GM19463 (cell line): ENCODE results near the gene PNLIPRP3.

ENCODE experiments used
- ATAC-seq: cut with Tn5 transposase; IDR thresholded peaks from one replicate; pipeline ENCODE4 v1.9.1; 2021; ENCODE audit warnings: mild to moderate bottlenecking, moderate library complexity; ENCODE audit not compliant: unreplicated experiment

The PNLIPRP3 gene

DNA sequence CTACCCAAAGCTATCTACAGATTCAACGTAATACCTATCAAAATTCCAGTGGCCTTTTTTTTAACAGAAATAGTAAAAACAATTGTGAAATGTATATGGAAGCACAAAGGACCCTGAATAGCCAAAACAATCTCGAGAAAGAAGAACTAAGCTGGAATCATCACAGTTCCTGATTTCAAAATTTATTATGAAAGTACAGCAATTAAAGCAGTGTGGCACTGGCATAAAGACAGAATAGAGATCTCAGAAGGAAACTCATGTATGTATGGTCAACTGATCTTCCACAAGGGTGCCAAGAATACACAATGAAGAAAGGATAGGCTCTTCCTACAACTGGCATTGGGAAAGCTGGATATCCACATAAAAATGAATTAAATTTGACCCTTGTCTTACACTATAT, 23.2 kb downstream of the PNLIPRP3 start:
- ATAC-seq, result no peak

DNA sequence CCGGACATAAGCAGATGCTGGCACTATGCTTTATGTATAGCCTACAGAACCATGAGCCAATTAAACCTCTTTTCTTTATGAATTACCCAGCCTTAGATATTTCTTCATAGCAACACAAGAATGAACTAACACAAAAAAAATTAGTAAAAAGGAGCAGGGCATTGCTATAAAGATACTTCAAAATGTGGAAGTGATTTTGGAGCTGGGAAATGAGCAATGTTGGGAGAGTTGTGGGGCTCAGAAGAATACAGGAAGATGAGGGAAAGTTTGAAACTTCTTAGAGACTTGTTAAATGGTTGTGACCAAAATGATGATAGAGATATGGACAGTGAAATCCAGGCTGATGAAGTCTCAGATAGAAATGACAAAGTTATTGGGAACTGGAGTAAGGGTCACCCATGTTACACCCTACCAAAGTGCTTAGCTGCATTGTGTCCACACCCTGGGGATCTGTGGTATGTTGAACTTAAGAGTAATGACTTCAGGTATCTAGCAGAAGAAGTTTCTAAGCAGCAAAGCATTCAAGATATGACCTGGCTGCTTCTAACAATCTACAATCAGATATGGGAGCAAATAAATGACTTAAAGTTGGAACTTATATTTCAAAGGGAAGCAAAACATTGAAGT, 24.2 kb downstream of the PNLIPRP3 start:
- no peak for ATAC-seq

DNA sequence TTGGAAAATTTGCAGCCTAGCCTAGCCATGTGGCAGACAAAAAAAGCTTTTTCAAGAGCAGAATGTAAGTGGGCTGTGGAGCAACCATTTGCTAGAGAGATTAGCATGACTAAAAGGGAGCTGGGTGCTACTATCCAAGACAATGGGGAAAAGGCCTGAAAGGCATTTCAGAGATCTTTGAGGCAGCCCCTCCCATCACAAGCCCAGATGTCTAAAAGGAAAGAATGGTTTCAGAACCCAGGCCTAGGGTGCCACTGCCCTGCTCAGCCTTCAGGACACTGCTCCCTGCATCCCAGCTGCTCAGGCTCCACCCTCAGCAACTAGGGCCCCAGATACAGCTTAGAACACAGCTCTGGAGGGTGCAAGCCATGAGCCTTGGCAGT, 24.7 kb downstream of the PNLIPRP3 start:
- ATAC-seq, result no peak

DNA sequence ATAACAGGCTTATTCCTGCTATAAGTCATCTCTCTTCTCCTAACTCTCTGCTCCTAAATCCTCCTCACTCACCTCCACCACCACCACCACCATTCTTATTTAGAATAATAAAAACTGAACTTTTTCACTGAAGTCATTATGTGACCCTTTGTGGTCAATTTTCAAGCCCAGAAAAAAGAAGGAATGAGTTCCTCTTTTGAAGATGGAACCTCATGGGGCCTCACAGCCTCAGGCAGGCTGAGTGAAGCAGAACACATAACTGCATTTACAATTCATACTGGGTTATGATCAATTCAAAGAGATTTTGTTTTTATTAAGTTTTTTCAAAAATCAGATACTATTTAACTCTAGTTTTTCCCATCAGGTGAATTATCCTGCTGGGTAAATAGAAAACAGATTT, 29.8 kb downstream of the PNLIPRP3 start:
- no peak for ATAC-seq

DNA sequence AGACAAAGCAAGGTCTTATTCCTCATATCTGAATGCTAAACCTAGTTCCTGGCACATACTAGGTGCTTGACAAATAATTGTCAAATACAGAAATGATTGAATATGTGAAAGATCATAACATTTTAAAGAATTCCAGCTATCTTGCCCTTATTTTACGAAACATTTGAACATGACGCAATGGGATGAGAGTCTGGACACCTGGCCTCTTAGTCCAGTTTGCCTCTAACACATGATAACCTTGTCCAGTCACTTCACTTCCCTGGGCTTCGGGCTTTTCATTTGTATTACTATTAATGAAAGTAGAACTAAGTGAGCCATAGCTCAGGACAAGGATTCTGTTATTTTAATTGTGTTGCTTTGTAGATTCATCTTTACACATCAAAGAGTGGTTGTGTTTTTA, 32.6 kb downstream of the PNLIPRP3 start:
- ATAC-seq, result no peak

DNA sequence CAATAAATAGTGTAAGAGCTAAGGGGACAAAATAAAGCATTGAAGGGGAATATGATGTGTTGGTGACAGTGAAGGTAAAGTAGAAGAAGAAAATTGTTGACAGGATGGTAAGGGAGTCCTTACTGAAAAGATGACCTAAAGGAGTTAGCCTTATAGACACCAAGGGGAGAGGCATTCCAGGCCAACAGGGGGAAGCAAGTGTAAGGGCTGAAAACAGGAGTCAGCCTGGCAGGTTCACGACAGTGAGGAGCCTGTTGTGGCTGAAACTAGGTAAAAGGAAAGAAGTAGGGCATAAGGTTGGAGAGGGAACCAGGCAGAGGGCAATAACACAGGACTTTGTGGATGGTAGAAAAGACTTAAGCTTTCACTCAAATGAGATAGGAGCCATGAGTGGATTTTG, 34.0 kb downstream of the PNLIPRP3 start:
- ATAC-seq, result no peak

DNA sequence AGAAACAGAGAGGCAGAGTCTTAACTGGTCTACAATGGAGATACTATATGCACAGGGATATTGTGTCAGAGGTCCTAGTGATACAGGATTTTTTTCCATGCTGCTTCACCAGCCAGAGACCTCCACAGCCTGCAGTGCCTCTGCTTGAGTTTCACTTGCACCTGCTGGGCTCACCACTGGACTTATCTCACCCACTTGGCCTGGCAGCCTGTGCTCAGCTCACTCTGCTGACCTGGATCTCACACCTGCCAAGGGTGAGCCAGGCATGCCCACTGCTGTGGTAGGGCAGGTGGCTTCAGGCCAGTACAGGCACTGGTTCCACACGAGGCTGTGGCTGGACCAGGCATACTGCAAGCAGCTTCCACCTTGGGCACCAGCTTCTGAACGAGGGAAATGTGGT, 36.6 kb downstream of the PNLIPRP3 start:
- ATAC-seq, result no peak

DNA sequence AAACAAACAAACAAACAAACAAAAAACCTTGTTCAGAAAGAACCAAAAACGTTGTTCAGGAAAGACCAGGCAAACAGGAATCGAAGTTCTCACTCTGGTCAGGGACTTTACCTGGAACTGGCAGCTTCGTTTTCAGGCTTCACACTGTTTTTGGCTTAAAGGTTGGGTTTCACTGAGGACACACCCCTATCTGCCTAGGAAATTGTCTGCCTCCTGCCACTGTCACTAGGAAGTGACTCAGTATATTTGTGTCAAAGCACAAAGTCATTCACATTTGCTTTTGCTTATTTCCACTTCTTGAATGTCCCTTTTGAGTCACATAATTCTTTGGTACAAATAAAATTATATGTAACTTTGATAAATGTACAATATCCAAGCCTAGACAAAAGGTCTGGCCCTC, 37.9 kb downstream of the PNLIPRP3 start:
- ATAC-seq, result no peak

DNA sequence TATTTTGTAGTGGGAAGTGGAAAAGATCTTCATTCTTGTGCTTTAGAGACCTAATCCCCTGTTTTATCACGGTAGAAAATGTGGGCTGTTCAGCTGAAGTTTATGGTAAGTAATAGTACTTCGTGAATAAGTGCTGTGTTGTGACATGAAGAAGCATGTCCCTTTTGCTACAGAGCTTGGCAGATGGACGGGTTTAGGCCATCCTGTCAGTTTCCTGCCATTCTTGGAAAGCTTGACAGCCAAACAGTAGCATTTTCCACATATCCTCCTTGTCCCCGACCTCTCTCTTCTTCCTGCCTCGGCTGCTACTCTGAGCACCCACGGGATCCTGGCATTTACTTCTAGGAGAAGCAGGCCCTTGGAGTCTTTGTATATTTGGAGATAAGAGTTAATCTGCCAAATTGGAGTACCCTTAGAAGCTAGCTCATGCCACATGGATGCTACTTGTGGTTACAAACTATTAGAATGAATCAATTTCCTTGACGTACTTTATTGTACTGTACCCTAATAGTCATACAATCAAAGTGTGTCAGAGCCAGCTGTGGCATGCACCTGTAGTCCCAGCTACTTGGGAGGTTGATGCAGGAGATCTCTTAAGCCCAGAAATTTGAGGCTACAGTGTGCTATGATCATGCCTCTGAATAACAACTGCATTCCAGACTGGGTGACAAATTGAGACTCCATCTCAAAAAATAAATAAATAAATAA, 39.2 kb downstream of the PNLIPRP3 start:
- no peak for ATAC-seq

DNA sequence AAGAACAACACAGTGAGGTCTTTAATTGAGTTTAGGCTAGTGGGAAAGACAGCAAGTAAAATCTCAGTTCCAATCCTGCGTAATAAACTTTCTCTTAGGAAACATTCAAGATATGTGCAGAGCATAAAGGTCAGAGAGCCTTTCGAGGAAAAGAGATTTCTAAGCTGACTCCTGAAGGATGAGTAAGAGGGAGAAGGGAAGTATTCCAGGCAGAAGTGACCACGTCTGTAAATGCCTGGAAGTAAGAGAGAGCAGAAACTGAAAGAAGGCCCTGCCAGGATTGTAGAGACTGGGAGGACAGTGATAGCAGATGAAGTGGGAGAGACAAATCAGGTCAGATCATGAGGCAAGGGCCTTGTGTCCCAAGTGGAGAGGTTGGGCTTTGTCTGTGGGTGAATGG, 41.8 kb downstream of the PNLIPRP3 start:
- no peak for ATAC-seq

DNA sequence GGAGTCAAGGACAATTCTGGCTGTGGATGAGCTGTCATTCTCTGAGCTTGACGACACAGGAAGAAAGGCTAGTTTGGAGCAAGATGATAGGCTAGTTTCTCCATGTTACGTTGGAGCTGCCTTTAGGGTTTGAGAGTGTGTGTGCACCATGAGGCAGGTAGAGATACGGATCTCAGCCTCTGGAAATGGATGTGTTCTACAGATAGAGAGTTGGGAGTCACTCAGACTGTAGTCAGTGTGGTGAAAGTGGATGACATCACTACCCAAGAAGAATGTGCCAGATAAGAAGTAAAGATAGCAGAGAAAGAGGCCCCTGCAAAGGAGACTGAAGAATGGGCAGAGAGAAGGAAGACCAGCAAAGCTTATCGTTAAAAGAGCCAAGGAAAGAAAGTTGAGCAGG, 42.4 kb downstream of the PNLIPRP3 start:
- ATAC-seq, result no peak

DNA sequence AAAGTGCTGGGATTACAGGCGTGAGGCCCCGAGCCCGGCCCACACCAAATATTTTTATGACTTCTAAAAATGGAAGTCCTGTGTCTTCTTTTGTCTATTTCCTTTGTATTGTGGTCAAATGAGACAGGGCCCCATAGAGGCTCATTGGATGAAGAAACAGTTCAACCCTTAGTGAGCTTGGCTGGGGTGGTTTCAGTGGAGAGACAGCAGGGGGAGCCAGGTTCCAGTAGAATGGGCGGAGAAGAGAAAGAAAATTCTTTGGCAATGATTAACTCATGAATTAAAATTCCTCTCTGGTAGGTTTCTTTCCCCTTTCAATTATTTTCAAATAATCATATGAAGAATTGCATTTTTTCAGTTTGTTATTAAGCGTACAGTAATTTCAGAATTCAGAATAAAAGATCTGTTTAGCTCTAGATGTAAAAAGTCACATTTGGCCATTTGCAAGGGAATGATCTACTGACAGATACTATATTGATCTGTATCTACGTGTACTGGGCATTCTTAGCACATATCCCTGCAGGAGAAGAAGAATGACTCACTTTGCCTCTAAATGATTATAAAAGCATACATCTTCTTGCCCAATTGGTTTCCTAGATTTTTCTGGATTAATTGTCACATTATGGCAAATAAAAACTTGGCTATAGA, 43.2 kb downstream of the PNLIPRP3 start:
- ATAC-seq, result no peak

DNA sequence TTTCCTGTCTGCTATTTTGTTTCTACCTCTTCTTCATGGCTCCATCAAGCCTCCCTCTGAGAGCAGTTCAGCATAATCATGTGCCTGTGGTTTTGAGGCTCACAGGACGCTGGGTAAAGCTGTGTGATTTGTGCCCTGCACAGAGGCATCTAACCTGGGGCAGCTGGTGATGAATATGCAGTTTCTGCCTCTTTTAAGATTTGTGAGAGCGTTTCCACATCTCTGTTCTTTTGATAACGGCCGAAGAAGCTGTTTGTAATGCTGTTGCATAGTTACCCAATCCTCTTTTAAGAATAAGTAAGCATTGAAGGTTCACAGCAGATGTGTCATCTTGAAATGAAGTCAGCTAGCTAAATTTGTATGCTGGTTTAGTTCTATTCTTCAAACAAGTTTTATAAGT, 45.2 kb downstream of the PNLIPRP3 start:
- ATAC-seq, result no peak

DNA sequence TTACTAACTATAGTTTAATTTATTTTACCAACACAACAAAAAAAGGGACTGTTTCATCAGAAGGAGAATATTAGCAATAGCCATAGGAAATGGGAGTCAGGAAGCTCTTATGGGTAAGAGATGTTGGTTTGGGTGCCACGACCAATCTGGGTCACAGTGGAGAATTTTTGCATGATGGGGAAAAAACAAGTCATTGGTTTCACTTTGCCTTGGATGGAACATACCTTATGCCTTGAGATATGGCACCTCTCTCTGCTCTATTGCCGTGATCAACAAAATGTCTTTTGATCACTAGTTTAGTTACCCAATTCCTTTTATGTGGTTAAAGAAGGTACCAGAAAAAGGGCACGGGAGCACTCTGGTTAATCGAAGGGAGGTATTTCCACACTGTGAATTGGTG, 48.2 kb downstream of the PNLIPRP3 start:
- ATAC-seq, result no peak

DNA sequence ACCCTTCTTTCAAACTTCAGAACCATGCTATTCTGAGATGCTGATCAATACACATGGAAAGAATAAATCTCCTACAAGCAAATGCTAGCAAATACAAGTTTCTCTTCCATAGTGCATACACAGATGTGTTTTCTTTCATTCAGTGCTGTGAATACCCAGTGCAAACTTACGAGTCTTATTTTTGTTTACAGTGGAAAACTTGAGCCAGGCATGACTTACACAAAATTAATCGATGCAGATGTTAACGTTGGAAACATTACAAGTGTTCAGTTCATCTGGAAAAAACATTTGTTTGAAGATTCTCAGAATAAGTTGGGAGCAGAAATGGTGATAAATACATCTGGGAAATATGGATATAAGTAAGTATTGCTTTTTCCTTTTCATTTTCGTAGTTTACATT, 48.8 kb downstream of the PNLIPRP3 start:
- no peak for ATAC-seq

DNA sequence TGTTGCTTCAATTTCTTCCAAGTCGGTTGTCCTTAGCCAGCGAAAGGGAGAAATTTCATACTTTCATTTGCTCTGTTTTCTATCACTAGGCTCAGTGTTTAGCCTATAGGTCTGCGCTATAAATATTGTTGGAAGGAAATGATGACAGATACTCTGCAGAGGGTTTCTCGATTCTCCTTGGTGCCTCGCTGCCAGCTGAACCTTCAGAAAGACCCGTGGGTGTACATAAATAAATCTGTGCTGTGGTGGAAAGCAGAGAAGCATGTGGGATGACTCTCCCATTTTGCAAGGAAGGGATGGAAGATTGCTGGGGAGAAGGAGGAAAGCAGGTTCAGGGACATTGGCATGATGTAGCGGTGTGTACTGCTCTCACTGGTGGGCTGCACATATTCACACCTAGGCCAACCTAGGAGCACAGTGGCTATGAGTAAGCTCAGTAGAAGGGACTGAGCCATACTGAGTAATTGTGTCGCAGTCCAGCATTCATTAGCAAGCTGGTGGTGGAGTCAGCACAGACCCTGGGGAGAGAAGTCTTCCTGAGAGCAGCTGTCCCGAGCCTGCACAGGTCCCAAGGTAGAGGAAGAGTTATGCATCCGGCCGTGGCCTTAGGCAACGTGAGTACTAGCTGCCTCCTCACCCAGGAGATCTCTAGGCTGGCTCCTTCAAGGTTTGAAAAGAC, 50.5 kb downstream of the PNLIPRP3 start:
- ATAC-seq, result no peak

DNA sequence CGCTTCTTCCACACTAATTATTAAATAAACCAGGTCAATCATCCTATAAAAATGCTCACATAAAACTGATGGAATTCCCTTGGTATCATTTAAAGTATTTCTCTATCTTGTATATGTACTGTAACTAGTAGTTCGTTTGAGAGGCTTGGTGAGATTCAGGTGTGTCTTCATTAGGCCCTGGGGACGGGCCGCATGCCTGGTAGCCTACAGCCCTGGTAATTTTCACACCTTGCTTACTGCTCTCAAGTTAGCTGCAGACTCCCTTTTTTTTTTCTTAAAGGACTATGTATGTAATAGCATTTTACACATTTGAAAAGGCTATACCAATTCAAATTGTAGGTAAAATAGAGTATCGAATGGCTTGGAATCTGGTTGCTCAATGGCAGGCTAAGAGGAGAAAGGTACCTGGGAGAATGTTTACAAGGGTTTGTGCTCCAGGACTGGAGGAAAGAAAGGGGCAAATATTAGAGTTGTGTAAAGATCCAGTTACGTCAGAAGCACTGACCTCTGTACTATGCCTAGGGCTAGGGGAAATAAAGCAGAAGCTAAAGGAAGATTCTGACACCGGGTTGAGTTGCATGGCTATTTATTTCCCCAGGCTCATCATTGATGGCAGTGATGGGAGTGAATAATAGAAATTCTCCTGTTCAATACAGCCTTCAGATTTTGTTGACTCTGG, 59.3 kb downstream of the PNLIPRP3 start:
- ATAC-seq, result no peak

DNA sequence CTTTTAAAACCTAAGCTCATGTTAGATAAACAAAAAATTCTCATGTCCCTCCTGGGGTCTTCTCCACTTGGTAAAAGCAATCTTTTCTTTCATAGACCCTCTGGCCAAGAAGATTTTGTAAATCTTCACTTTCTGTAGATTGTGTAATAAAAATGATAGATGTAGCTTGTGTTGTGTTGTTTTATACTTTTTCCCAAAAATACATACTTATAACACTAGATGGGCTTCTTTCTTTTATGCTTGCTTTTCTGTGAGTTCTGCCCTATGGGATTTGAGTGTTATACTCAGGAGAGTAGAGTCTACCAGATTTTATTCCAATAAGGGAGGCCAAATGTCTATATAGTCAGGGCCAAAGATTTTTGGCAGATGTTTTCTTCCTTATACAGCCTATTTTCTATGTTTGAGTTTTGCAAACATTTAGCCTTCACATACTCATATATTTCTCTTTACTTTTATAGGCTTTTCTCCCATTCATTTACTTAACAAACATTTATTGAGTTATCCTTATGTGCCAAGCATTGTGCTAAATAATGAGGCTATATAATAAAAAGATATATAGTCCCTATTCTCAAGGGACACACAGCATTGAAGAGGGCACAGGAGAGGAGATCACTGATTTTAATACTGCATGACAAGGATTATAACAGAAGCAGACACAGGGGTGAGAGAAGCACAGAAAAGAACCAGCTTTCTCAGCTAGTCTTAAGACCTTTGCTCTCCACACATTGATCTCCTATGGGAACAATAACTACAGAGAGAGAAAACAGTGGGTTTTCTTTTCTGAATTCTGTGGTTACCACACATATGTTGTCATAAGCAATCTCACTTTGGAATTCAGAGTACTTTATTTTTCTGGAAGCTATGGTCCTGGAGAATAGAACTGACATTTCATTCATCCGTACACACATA, 60.1 kb downstream of the PNLIPRP3 start:
- ATAC-seq, result no peak

DNA sequence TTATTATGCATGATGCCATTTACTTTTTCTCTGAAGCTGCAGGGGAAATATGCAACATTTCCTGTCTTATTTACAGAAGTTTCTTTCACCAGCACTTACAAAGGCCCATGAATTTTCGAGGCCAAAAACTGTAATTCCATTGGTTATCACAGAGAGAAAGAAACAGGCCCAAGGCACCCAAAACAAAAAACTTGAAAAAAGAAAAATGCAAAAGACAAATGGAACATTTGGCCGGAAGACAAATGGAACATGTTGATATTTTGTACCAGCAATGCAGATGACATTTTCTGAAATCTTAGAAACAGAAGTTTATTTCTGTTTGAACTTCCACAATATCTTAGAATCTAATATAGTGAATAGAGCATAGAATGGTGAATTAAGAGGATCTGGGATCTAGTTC, 61.8 kb downstream of the PNLIPRP3 start:
- ATAC-seq, result no peak

DNA sequence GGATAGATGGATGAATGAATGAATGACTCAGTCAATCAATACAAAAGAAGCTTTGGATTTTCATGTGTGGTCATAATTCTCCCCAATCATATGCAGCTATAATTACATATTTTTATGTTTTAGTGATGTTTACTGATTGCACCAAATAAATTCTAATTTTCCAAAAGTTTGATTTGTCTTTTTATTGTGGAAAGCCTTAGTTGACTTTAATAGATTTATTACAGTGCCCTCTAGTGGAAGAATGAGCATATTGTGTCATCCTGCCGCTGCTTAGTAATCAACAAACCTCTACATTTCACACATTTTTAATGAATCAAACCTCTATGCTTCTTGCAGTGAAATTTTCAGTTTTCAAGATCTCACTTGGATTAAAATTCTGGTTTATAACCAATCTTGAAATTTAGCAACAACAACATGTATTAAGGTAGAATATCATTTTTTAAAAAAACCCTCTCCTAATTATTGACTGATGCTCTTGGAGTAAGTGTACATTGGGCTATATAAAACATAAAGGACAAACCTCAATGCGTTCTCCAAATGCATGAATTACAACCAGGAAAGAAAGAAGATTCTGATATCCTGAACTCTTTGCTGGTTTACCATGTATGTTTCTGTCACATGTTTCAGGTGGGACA, 62.5 kb downstream of the PNLIPRP3 start:
- no peak for ATAC-seq
